Mucosa of rectum (tissue), 2 donors: Measurements from ENCODE around the gene PAGE1.
"Not testable (repeated sequence)": the region's sequence is repeated elsewhere in the genome, so short reads cannot be mapped to it uniquely, and the experiment has no call there.

Experiments used
- H3K27ac ChIP-seq, 2 donors: one replicate each; pipeline ENCODE4 v1.7.0; 2013; ENCODE audit warnings: inconsistent platforms in 2 of 2, low read depth in 2 of 2, low read length in 2 of 2
- H3K27me3 ChIP-seq, 2 donors: one replicate each; pipeline ENCODE4 v1.7.0; 2013; ENCODE audit warnings: low read length in 2 of 2; ENCODE audit not compliant: control insufficient read depth in 2 of 2, insufficient read depth in 2 of 2
- H3K36me3 ChIP-seq, 2 donors: one replicate each; pipeline ENCODE4 v1.7.0; 2013; ENCODE audit warnings: low read length in 2 of 2; ENCODE audit not compliant: control insufficient read depth in 2 of 2, insufficient read depth in 2 of 2
- H3K4me1 ChIP-seq, 2 donors: one replicate each; pipeline ENCODE4 v1.7.0; 2013; ENCODE audit warnings: low read length in 2 of 2, mild to moderate bottlenecking in 1 of 2; ENCODE audit not compliant: control insufficient read depth in 2 of 2, insufficient read depth in 2 of 2
- H3K4me3 ChIP-seq, 2 donors: one replicate each; pipeline ENCODE4 v1.7.0; 2013; ENCODE audit warnings: low read length in 2 of 2
- H3K9ac ChIP-seq, 2 donors: one replicate each; pipeline ENCODE4 v1.7.0; 2013; ENCODE audit warnings: low read length in 2 of 2, low read depth in 1 of 2, mild to moderate bottlenecking in 1 of 2
- H3K9me3 ChIP-seq, 2 donors: one replicate each; pipeline ENCODE4 v1.7.0; 2013; ENCODE audit warnings: low read length in 2 of 2; ENCODE audit not compliant: control insufficient read depth in 2 of 2
- donor health status: healthy.
- donor health status: Normal muscosa, but diverticular disease.

PAGE1 gene

GRCh38 chrX:49695276-49696180 lies at the start of gene PAGE1:
TSS of gene PAGE1 (minus strand) at chrX:49695984. CDS start at chrX:49694770, 1,214 bp downstream.
- Histone ChIP-seq H3K4me1 (no peaks in the 10 kb centered on the region), H3K9ac (no peak within 1 kb of the TSS), H3K27me3 (peaks cover 3% of the 10 kb centered on the region in 2 donors), H3K27ac (no peak within 1 kb of the TSS), H3K9me3 (no peaks in the 10 kb centered on the region), H3K36me3 (no peaks in the 10 kb centered on the region), H3K4me3 (no peak within 1 kb of the TSS)

GRCh38 chrX:49741501-49741900 lies 45.7 kb upstream of the PAGE1 start:
- not testable (repeated sequence) for H3K4me1 ChIP-seq, H3K27ac ChIP-seq, H3K9ac ChIP-seq, H3K9me3 ChIP-seq, H3K36me3 ChIP-seq, H3K4me3 ChIP-seq, H3K27me3 ChIP-seq

GRCh38 chrX:49727847-49728246 lies 32.1 kb upstream of the PAGE1 start:
- Histone ChIP-seq H3K4me1 (no peaks in the 10 kb centered on the region), H3K9ac (no peak overlapping the region), H3K9me3 (no peaks in the 10 kb centered on the region), H3K27me3 (peaks cover 0 to 3% of the 10 kb centered on the region in 2 donors), H3K27ac (no peak overlapping the region), H3K4me3 (no peak overlapping the region), H3K36me3 (no peaks in the 10 kb centered on the region)

- H3K27ac ChIP-seq, result no peak overlapping the region
- H3K36me3 ChIP-seq, result no peaks in the 10 kb centered on the region
- no peaks in the 10 kb centered on the region for H3K9me3 ChIP-seq
- H3K27me3 ChIP-seq, result peaks cover 0 to 3% of the 10 kb centered on the region in 2 donors
- no peak overlapping the region for H3K9ac ChIP-seq
- H3K4me3 ChIP-seq, result no peak overlapping the region
- H3K4me1 ChIP-seq, result no peaks in the 10 kb centered on the region
Observed at GRCh38 chrX:49726966-49727365, 31.2 kb upstream of the PAGE1 start.

- Histone ChIP-seq H3K27me3 (peaks cover 0 to 3% of the 10 kb centered on the region in 2 donors), H3K9ac (no peak overlapping the region), H3K9me3 (no peaks in the 10 kb centered on the region), H3K4me1 (no peaks in the 10 kb centered on the region), H3K27ac (no peak overlapping the region), H3K36me3 (no peaks in the 10 kb centered on the region), H3K4me3 (no peak overlapping the region)
Observed at GRCh38 chrX:49725923-49726904, 30.4 kb upstream of the PAGE1 start.

- Histone ChIP-seq H3K36me3 (no peaks in the 10 kb centered on the region), H3K9me3 (no peaks in the 10 kb centered on the region), H3K27me3 (no peaks in the 10 kb centered on the region), H3K4me3 (no peak overlapping the region), H3K27ac (no peak overlapping the region), H3K9ac (no peak overlapping the region), H3K4me1 (no peaks in the 10 kb centered on the region)
Observed at GRCh38 chrX:49725401-49725800, 29.6 kb upstream of the PAGE1 start.

- not testable (repeated sequence) for H3K4me3 ChIP-seq, H3K27me3 ChIP-seq, H3K9me3 ChIP-seq, H3K4me1 ChIP-seq, H3K27ac ChIP-seq, H3K9ac ChIP-seq, H3K36me3 ChIP-seq
Observed at GRCh38 chrX:49720106-49720505, 24.3 kb upstream of the PAGE1 start.

GRCh38 chrX:49712577-49712976 lies 16.8 kb upstream of the PAGE1 start:
- Histone ChIP-seq H3K9ac (no peak overlapping the region), H3K27ac (no peak overlapping the region), H3K4me3 (no peak overlapping the region), H3K9me3 (no peaks in the 10 kb centered on the region), H3K36me3 (no peaks in the 10 kb centered on the region), H3K27me3 (peaks cover 2% of the 10 kb centered on the region in 2 donors), H3K4me1 (no peaks in the 10 kb centered on the region)

GRCh38 chrX:49710744-49711319 lies 15.0 kb upstream of the PAGE1 start:
- Histone ChIP-seq H3K4me3 (no peak overlapping the region), H3K36me3 (no peaks in the 10 kb centered on the region), H3K9ac (no peak overlapping the region), H3K9me3 (no peaks in the 10 kb centered on the region), H3K27ac (no peak overlapping the region), H3K4me1 (no peaks in the 10 kb centered on the region), H3K27me3 (peaks cover 6% of the 10 kb centered on the region in 2 donors)
